OCI-LY3 (cell line): ENCODE data around the gene SELENOK.

Experiments used
- H2AFZ ChIP-seq: fragments of 200-600, 300-600 bp; shearing (Covaris generic); 2 replicates; pipeline ENCODE4 v1.6.0; 2014; ENCODE audit warnings: antibody characterized with exemption, low read depth, low read length
- H3K27ac ChIP-seq: fragments of 200-600, 300-600 bp; sonication (generic); 2 replicates; pipeline ENCODE4 v1.5.1; 2014; ENCODE audit warnings: mild to moderate bottlenecking, low read length, moderate library complexity, mixed read lengths
- H3K27me3 ChIP-seq: fragments of 200-600, 300-600 bp; sonication (generic); 2 replicates; pipeline ENCODE4 v1.6.1; 2014; ENCODE audit warnings: low read depth, low read length, mixed read lengths
- H3K36me3 ChIP-seq: fragments of 200-600, 300-600 bp; sonication (generic); replicated peaks from 2 replicates; pipeline ENCODE3; 2014; ENCODE audit warnings: low read depth, low read length, mixed read lengths
- H3K4me1 ChIP-seq: fragments of 300-600, 200-600 bp; sonication (generic); 2 replicates; pipeline ENCODE4 v1.6.1; 2014; ENCODE audit warnings: low read length, mixed read lengths
- H3K4me2 ChIP-seq: fragments of 200-600, 300-600 bp; sonication (generic); 2 replicates; pipeline ENCODE4 v1.6.1; 2014; ENCODE audit warnings: low read length, mixed read lengths
- H3K4me3 ChIP-seq: fragments of 300-600, 200-600 bp; sonication (generic); 2 replicates; pipeline ENCODE4 v1.5.1; 2014; ENCODE audit warnings: antibody characterized with exemption, mild to moderate bottlenecking, low read length, moderate library complexity
- H3K79me2 ChIP-seq: fragments of 300-600, 200-600 bp; shearing (Covaris generic); 2 replicates; pipeline ENCODE4 v1.6.1; 2014; ENCODE audit warnings: mild to moderate bottlenecking, low read length, mixed read lengths
- H3K9ac ChIP-seq: fragments of 300-600, 200-600 bp; shearing (Covaris generic); 2 replicates; pipeline ENCODE4 v1.6.0; 2014; ENCODE audit warnings: mild to moderate bottlenecking, low read length, moderate library complexity
- H3K9me3 ChIP-seq: fragments of 200-600, 300-600 bp; shearing (Covaris generic); 2 replicates; pipeline ENCODE4 v1.6.1; 2014; ENCODE audit warnings: low read length, mixed read lengths; ENCODE audit not compliant: insufficient read depth
- H4K20me1 ChIP-seq: fragments of 200-600, 300-600 bp; sonication (generic); 2 replicates; pipeline ENCODE4 v1.6.1; 2016; ENCODE audit warnings: low read length, mixed read lengths; ENCODE audit not compliant: insufficient read depth
- CTCF ChIP-seq: fragments of 200-600, 300-600 bp; sonication (generic); IDR thresholded peaks from 2 replicates; pipeline ENCODE4 v1.5.1; 2014; ENCODE audit warnings: antibody characterized with exemption, low read length, low read depth
- EZH2phosphoT487 ChIP-seq: fragments of 200-600 bp; shearing (Covaris generic); IDR thresholded peaks from 2 replicates; pipeline ENCODE4 v1.6.1; 2018; ENCODE audit warnings: antibody characterized with exemption, mixed run types, low read depth

Gene SELENOK

DNA sequence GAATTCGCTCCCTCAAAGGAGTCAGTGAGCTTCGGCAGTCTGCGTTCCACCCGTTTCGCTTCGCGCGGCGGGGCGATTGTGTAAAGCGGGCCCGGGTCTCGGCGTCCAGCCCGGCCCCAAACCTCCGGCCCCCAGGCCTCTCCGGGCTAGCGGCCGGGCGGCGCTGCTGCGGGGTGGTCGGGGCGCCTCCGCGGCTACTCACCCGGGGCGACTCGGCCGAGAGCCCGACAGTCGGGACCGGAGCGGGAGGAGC lies 45.9 kb downstream of the SELENOK start:
- H3K4me3 ChIP-seq = peak overlapping the region; percentile 88
- H3K36me3 ChIP-seq = no peaks in the 10 kb centered on the region
- H3K79me2 ChIP-seq = no peaks in the 10 kb centered on the region
- TF ChIP-seq CTCF (peak; percentile 1; the same call in 1 of the 2 replicates), EZH2phosphoT487 (no peak)
- H3K4me2 ChIP-seq = peak overlapping the region; percentile 87
- peaks cover 36% of the 10 kb centered on the region for H3K4me1 ChIP-seq
- peak overlapping the region; percentile 83 for H2AFZ ChIP-seq
- no peaks in the 10 kb centered on the region for H3K9me3 ChIP-seq
- H3K27ac ChIP-seq = no peak overlapping the region
- no peaks in the 10 kb centered on the region for H3K27me3 ChIP-seq
- H4K20me1 ChIP-seq = no peaks in the 10 kb centered on the region
- peak overlapping the region; percentile 86 for H3K9ac ChIP-seq

DNA sequence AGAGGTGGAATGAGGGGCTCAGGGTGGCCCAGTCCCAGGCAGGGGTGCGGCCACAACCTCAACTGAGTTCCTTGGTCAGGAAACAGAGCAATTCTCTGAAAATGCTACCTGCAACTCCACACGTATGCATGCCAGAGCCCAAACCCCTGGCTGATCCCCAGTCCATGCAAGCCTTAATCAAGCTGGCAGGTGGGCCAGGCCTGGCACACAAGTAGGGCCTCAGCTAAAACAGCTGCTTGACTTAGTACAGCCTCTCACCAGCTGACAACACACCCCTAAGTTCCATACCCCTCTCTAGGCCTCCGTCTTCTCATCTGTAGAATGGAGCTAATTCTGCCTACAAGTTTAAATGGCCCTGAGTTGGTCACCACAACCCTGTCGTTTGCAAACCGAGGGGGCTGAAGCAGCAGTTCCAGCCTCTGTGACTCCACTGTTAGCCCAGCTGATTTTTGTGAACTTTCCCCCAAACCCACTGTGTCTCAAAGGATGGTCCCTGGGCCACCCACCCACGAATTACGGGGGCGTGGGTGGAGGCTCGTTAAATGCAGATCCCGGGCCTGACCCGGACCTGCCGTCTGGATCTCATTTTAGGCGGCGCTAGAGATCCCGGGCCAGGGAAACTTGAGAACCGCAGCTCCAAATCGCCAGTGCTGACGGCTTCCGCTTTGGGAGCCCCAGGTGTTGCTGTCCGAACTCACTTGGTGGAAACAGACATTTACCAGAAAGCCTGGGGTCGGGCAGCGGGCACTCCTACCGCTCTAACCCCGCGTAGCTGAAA lies 46.4 kb downstream of the SELENOK start:
- no peaks in the 10 kb centered on the region for H3K36me3 ChIP-seq
- peak overlapping the region; percentile 86 for H3K9ac ChIP-seq
- peak overlapping the region; percentile 83 for H2AFZ ChIP-seq
- no peaks in the 10 kb centered on the region for H3K9me3 ChIP-seq
- H4K20me1 ChIP-seq = no peaks in the 10 kb centered on the region
- H3K27me3 ChIP-seq = no peaks in the 10 kb centered on the region
- H3K4me2 ChIP-seq = peak overlapping the region; percentile 87
- peaks cover 36% of the 10 kb centered on the region for H3K4me1 ChIP-seq
- TF ChIP-seq EZH2phosphoT487 (no peak), CTCF (peak; percentile 47)
- H3K79me2 ChIP-seq = no peaks in the 10 kb centered on the region
- H3K4me3 ChIP-seq = peak overlapping the region; percentile 88
- no peak overlapping the region for H3K27ac ChIP-seq

DNA sequence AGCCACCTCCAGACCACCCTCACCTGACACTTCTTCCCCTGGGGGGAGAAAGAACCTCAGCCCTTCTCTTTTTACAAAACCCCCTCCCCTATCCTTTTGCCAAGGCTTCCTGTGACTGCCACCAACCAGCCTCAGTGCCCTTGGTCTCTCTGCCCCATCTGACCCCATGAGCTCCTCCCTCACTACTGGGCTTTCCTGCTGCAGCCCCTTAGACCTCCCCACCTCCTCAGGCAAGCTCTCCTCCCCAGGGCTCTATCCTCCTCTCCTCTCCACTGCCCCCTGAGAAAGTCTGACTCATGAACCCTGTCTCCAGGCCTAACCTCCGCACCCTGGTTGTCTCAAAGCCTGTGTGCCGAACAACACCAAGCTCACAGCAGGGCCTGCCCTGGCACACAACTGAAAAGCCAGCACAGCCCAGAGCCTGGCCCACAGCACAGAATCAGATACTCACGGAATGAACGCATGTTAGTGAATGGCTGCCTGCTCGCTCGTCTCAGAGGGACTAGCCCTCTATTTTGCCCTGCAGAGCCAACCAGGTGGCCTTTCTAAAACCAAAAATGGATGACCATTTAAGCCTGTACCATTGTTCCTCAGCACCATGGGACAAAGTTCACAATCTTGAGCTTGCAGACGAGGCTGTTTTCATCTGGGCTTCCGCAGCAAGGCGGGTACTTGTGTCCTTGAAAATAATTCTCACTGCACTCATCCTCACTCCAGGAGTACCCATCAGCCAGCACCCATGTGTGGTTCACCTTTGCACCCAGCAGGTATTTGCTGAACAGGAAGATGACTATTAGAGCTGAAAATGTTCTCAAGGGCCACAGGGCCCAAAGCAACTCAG lies 47.2 kb downstream of the SELENOK start:
- no peaks in the 10 kb centered on the region for H4K20me1 ChIP-seq
- peaks cover 36% of the 10 kb centered on the region for H3K4me1 ChIP-seq
- H3K4me2 ChIP-seq = peak overlapping the region; percentile 87
- no peak overlapping the region for H3K9ac ChIP-seq
- H3K36me3 ChIP-seq = no peaks in the 10 kb centered on the region
- H3K27ac ChIP-seq = no peak overlapping the region
- peak overlapping the region; percentile 88; the same call in 1 of the 2 replicates for H3K4me3 ChIP-seq
- no peaks in the 10 kb centered on the region for H3K9me3 ChIP-seq
- H3K27me3 ChIP-seq = no peaks in the 10 kb centered on the region
- TF ChIP-seq CTCF (no peak), EZH2phosphoT487 (no peak)
- no peak overlapping the region for H2AFZ ChIP-seq
- no peaks in the 10 kb centered on the region for H3K79me2 ChIP-seq
